Chondrocyte (in vitro differentiated cells): ENCODE measurements around the gene CATSPERE. TPM values are rescaled to one million over a fixed set of nuclear protein-coding genes. Genes with fewer than 3 reads are reported as not detected.

Experiments used
- DNase-seq: peaks from one replicate; pipeline ENCODE4 v3.0.0; 2021; ENCODE audit warnings: mixed read lengths, low spot score
- H3K27ac Mint-ChIP-seq: one replicate; pipeline ENCODE4 v1.8.0; 2021; ENCODE audit warnings: mild to moderate bottlenecking, moderate library complexity, mixed read lengths; ENCODE audit not compliant: unreplicated experiment
- H3K27me3 Mint-ChIP-seq: 2 replicates; pipeline ENCODE4 v1.8.0; 2021; ENCODE audit warnings: low read depth, mixed read lengths
- H3K36me3 Mint-ChIP-seq: 2 replicates; pipeline ENCODE4 v1.8.0; 2021; ENCODE audit warnings: low read depth, mixed read lengths
- H3K4me1 Mint-ChIP-seq: 2 replicates; pipeline ENCODE4 v1.8.0; 2021; ENCODE audit warnings: low read depth, mild to moderate bottlenecking, mixed read lengths
- H3K4me3 Mint-ChIP-seq: one replicate; pipeline ENCODE4 v1.8.0; 2021; ENCODE audit warnings: mild to moderate bottlenecking, moderate library complexity, mixed read lengths; ENCODE audit not compliant: unreplicated experiment
- H3K9me3 Mint-ChIP-seq: 2 replicates; pipeline ENCODE4 v1.8.0; 2021; ENCODE audit warnings: low read depth, mixed read lengths
- CTCF ChIP-seq: fragments of 200-600 bp; sonication (generic); IDR thresholded peaks from 2 replicates; pipeline ENCODE4 v1.5.0; 2021; ENCODE audit warnings: antibody characterized with exemption, mild to moderate bottlenecking, moderate library complexity
- total RNA-seq: library from RNA; stranded (reverse); gene quantifications from 3 replicates; pipeline ENCODE4 v1.2.1, GENCODE V29; 2021

CATSPERE gene
- total RNA-seq, 1 donor from 2014 or later = 1.5 TPM

- no peak for DNase-seq
- H3K27me3 Mint-ChIP-seq = no peaks in the 10 kb centered on the region
- no peaks in the 10 kb centered on the region for H3K36me3 Mint-ChIP-seq
- no peak overlapping the region for H3K27ac Mint-ChIP-seq
- no peak overlapping the region for H3K4me3 Mint-ChIP-seq
- no peak for TF ChIP-seq CTCF
- no peaks in the 10 kb centered on the region for H3K4me1 Mint-ChIP-seq
- peaks cover 3% of the 10 kb centered on the region for H3K9me3 Mint-ChIP-seq
These were observed 153.2 kb downstream of the CATSPERE start for GRCh38 chr1:244614113-244614836.

- no peak for DNase-seq
These were observed 153.8 kb downstream of the CATSPERE start for GRCh38 chr1:244614879-244615278.

GRCh38 chr1:244615301-244615700, 154.2 kb downstream of the CATSPERE start:
- no peak for TF ChIP-seq CTCF
- no peak for DNase-seq
- peaks cover 3% of the 10 kb centered on the region for H3K9me3 Mint-ChIP-seq
- no peak overlapping the region for H3K4me3 Mint-ChIP-seq
- no peaks in the 10 kb centered on the region for H3K36me3 Mint-ChIP-seq
- H3K4me1 Mint-ChIP-seq = no peaks in the 10 kb centered on the region
- H3K27ac Mint-ChIP-seq = no peak overlapping the region
- no peaks in the 10 kb centered on the region for H3K27me3 Mint-ChIP-seq

More at GRCh38 chr1:244614879-244615278, 153.8 kb downstream of the CATSPERE start:
- no peak overlapping the region for H3K27ac Mint-ChIP-seq
- H3K9me3 Mint-ChIP-seq = peaks cover 3% of the 10 kb centered on the region
- no peak for TF ChIP-seq CTCF
- no peaks in the 10 kb centered on the region for H3K4me1 Mint-ChIP-seq
- no peaks in the 10 kb centered on the region for H3K36me3 Mint-ChIP-seq
- no peaks in the 10 kb centered on the region for H3K27me3 Mint-ChIP-seq
- no peak overlapping the region for H3K4me3 Mint-ChIP-seq

- H3K27ac Mint-ChIP-seq = no peak overlapping the region
- no peak overlapping the region for H3K4me3 Mint-ChIP-seq
- H3K36me3 Mint-ChIP-seq = peaks cover 6% of the 10 kb centered on the region
- H3K4me1 Mint-ChIP-seq = no peaks in the 10 kb centered on the region
- no peak for DNase-seq
- H3K27me3 Mint-ChIP-seq = no peaks in the 10 kb centered on the region
- no peak for TF ChIP-seq CTCF
- peaks cover 7% of the 10 kb centered on the region for H3K9me3 Mint-ChIP-seq
These were observed 165.6 kb downstream of the CATSPERE start for GRCh38 chr1:244626709-244627108.

- DNase-seq = no peak
- no peaks in the 10 kb centered on the region for H3K4me1 Mint-ChIP-seq
- peaks cover 8% of the 10 kb centered on the region for H3K9me3 Mint-ChIP-seq
- TF ChIP-seq CTCF = no peak
- H3K4me3 Mint-ChIP-seq = no peak overlapping the region
- no peaks in the 10 kb centered on the region for H3K27me3 Mint-ChIP-seq
- H3K36me3 Mint-ChIP-seq = peaks cover 8% of the 10 kb centered on the region
- no peak overlapping the region for H3K27ac Mint-ChIP-seq
These were observed 167.7 kb downstream of the CATSPERE start for GRCh38 chr1:244628789-244629188.
